Panc1 (cell line): ENCODE measurements around the gene RHBG. TPM values are rescaled to one million over a fixed set of nuclear protein-coding genes. Genes with fewer than 3 reads are reported as not detected.
A peak's percentile ranks its signal among the peaks of the same experiment; 100 is the strongest.

ENCODE experiments used
- ATAC-seq: fragments of 200-7000 bp; cut with Tn5 transposase; 2 replicates; pipeline ENCODE4 v1.9.1; 2020; ENCODE audit warnings: mild to moderate bottlenecking, moderate library complexity
- BruUV-seq: library from RNA; stranded (reverse); fragments of 400-500 nt; replicated peaks from 2 replicates; lab custom pipeline; 2021; lab: Mats Ljungman, UMichigan
- CTCF ChIA-PET: fragments of 300-600 bp; sonication (Branson Sonifier 250); formaldehyde crosslinking; loops from one replicate; lab custom pipeline; 2022; ENCODE audit warnings: antibody characterized with exemption; lab: Charles Lee
- POLR2A ChIA-PET: fragments of 300-600 bp; sonication (Branson Sonifier 250); formaldehyde crosslinking; loops from one replicate; lab custom pipeline; 2022; ENCODE audit warnings: antibody characterized with exemption; lab: Charles Lee
- DNase-seq: peaks from one replicate; pipeline ENCODE4 v3.0.0-alpha.2; 2010; ENCODE audit warnings: low read depth, low spot score
- H3K27ac ChIP-seq: 2 replicates; pipeline ENCODE4 v1.5.1; 2011; ENCODE audit warnings: mild to moderate bottlenecking, low read length, inconsistent platforms
- H3K27me3 ChIP-seq: fragments of 200-500 bp; sonication (Bioruptor generic); 2 replicates; pipeline ENCODE4 v1.6.0; 2014; ENCODE audit warnings: low read length, inconsistent platforms; ENCODE audit not compliant: control insufficient read depth, insufficient read depth
- H3K36me3 ChIP-seq: fragments of 200-500 bp; sonication (Bioruptor generic); 2 replicates; pipeline ENCODE4 v1.5.1; 2014; ENCODE audit warnings: inconsistent platforms, mild to moderate bottlenecking, low read length, moderate library complexity; ENCODE audit not compliant: control insufficient read depth, insufficient read depth
- H3K4me1 ChIP-seq: 2 replicates; pipeline ENCODE4 v1.5.1; 2011; ENCODE audit warnings: inconsistent platforms, mild to moderate bottlenecking, low read length, moderate library complexity; ENCODE audit not compliant: control insufficient read depth, insufficient read depth
- H3K4me3 ChIP-seq, 2 experiments: 2 replicates each; pipeline ENCODE4 v1.5.1; 2011 to 2012; ENCODE audit warnings: low read depth in 2 of 2, low read length in 2 of 2, mild to moderate bottlenecking in 2 of 2, inconsistent platforms in 1 of 2, moderate library complexity in 1 of 2
- H3K9me3 ChIP-seq: fragments of 200-500 bp; sonication (Bioruptor generic); 2 replicates; pipeline ENCODE4 v1.5.1; 2014; ENCODE audit warnings: low read depth, mild to moderate bottlenecking, inconsistent platforms, low read length, moderate library complexity; ENCODE audit not compliant: control insufficient read depth, insufficient read depth
- CTCF ChIP-seq: fragments of 450-650 bp; IDR thresholded peaks from 2 replicates; pipeline ENCODE4 v1.5.1; 2017; ENCODE audit warnings: mild to moderate bottlenecking
- POLR2AphosphoS5 ChIP-seq: IDR thresholded peaks from 2 replicates; pipeline ENCODE4 v1.6.1; 2012; ENCODE audit warnings: mild to moderate bottlenecking, low read depth, low read length, moderate library complexity
- REST ChIP-seq, 2 experiments: IDR thresholded peaks; 2 replicates each; pipeline ENCODE4 v1.6.1; 2011 to 2012; ENCODE audit warnings: low read depth in 2 of 2, control low read depth in 1 of 2, low read length in 1 of 2, mild to moderate bottlenecking in 1 of 2, moderate library complexity in 1 of 2; ENCODE audit not compliant: insufficient read depth in 1 of 2
- SIN3A ChIP-seq: IDR thresholded peaks from 2 replicates; pipeline ENCODE4 v1.6.1; 2012; ENCODE audit warnings: low read depth, mild to moderate bottlenecking, low read length, moderate library complexity, borderline replicate concordance; ENCODE audit not compliant: insufficient read depth
- TCF7L2 ChIP-seq: IDR thresholded peaks from 2 replicates; pipeline ENCODE4 v1.6.1; 2011; ENCODE audit warnings: mild to moderate bottlenecking, low read depth, low read length, inconsistent platforms
- in situ Hi-C: cut with HindIII; loops from 2 replicates; pipeline ENCODE4 v1.10.0; 2016; ENCODE audit warnings: low sequenced_read_pairs, low pct_unique_long_range_greater_than_20kb
- intact Hi-C: fragments of 100-400 bp; cut with micrococcal nuclease; formaldehyde crosslinking; loops from one replicate; pipeline ENCODE4 v1.10.0; 2022; ENCODE audit not compliant: unreplicated experiment
- total RNA-seq: library from RNA; stranded (reverse); gene quantifications from one replicate; pipeline ENCODE4 v1.2.1, GENCODE V29; 2021; ENCODE audit not compliant: unreplicated experiment

RHBG gene
- total RNA-seq, 1 experiment from 2014 or later, result 0.28 TPM

- ChIA-PET POLR2A (interaction anchor here (0.6 kb wide), 1 partner anchor 95 kb away, joined by 3 read pairs; no protein-coding TSS in a partner anchor), CTCF (interaction anchor here (0.5 to 2.2 kb wide), 6 partner anchors 26 to 268 kb away, joined by 3 to 15 read pairs (median 4); no protein-coding TSS in a partner anchor)
- no peak overlapping the region for H3K4me3 ChIP-seq
- H3K36me3 ChIP-seq, result no peaks in the 10 kb centered on the region
- ATAC-seq, result no peak
- no peak overlapping the region for H3K27ac ChIP-seq
- no TSS peak for BruUV-seq
- in situ Hi-C loops (no loop called here), intact Hi-C loops (no loop called here)
- TF ChIP-seq REST (IDR thresholded peaks at IDR 0.05; ENCODE audit: insufficient read depth in 1 of 2, low read depth in 2 of 2, low read length in 1 of 2), result no peak
- TF ChIP-seq CTCF, result no peak
- no peak for TF ChIP-seq POLR2AphosphoS5
- no peak for TF ChIP-seq SIN3A
- no peak for TF ChIP-seq TCF7L2
- H3K9me3 ChIP-seq, result no peaks in the 10 kb centered on the region
- DNase-seq, result no peak
- H3K4me1 ChIP-seq, result no peaks in the 10 kb centered on the region
- H3K27me3 ChIP-seq, result no peaks in the 10 kb centered on the region
Measured at GRCh38 chr1:156359249-156359648, 9.8 kb upstream of the RHBG start.

GRCh38 chr1:156359973-156360372 is 9.0 kb upstream of the RHBG start:
- TF ChIP-seq CTCF (no peak; the same call in 1 of the 2 replicates), POLR2AphosphoS5 (no peak), SIN3A (no peak), REST (IDR thresholded peaks at IDR 0.05; ENCODE audit: insufficient read depth in 1 of 2, low read depth in 2 of 2, low read length in 1 of 2) (no peak), TCF7L2 (no peak)
- intact Hi-C loops (no loop called here), in situ Hi-C loops (no loop called here)
- Histone ChIP-seq H3K27ac (no peak overlapping the region), H3K27me3 (no peaks in the 10 kb centered on the region), H3K4me1 (no peaks in the 10 kb centered on the region), H3K36me3 (no peaks in the 10 kb centered on the region), H3K9me3 (no peaks in the 10 kb centered on the region), H3K4me3 (no peak overlapping the region)
- no peak for DNase-seq
- ChIA-PET POLR2A (interaction anchor here (0.7 kb wide), 1 partner anchor 612 kb away, joined by 4 read pairs; no protein-coding TSS in a partner anchor), CTCF (interaction anchor here (0.6 to 2.2 kb wide), 4 partner anchors 25 to 213 kb away, joined by 3 to 15 read pairs (median 8); no protein-coding TSS in a partner anchor)
- no TSS peak for BruUV-seq
- peak; percentile 65 for ATAC-seq
